KBM-7 (cell line): ENCODE results near the gene WFS1.

Experiments used
- DNase-seq: peaks from one replicate; pipeline ENCODE4 v3.0.0-alpha.2; 2015
- in situ Hi-C: fragments of 300-500 bp; cut with MboI; formaldehyde crosslinking; loops from 2 replicates; pipeline ENCODE4 v1.14.3; 2020; ENCODE audit warnings: low sequenced_read_pairs, low pct_unique_long_range_greater_than_20kb, mixed read lengths

The WFS1 gene

DNA sequence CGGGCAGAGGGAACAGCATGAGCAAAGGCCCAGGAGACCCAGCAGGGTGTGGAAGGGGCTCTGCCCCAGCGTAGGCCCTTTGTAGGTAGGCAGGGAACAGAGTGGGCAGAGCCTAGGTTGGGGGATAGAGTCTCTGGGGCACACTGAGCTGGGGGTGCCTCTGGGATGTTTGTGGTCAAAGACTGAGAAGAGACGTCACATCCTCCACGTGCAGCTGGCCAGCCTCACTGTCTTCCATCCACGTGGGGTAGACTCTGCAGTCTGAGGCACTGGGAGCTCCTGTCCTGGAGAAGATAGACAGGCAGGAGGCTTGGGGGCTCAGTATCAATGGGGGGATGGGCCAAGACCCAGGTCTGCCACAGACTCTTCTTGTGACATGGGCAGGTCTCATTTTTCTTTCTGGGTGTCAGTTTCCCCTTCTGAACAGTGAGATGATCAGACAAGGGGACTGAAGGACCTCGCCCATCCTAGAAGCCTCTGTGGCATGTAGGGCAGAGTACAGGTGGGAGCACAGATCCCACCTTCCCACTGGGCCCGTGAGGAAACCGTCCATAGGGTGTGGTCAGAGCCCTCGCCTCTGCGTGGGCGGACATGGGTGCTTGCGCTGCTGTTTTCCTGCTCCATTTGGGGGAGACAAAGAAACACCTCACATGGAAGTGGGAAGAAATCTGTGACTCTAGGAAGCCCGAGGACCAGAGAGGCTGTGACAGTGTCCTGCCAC is 22.9 kb downstream of the WFS1 start:
- DNase-seq: no peak

DNA sequence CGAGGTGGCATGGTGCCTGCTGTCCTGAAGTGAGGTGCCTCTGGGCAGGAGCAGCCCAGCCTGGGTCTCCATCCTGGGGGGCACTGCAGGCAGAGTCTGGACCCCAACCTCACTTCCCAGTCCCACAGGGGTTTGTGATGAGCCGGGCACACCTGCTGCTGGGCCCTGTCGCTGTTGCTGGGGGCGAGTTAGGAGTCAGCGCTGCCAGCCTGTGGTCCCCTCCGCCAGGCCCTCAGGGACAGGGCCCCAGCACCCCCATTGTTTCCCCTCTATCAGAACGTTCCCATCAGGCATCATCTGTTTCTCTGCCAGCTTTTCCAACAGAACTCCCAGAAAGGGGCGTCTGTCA is 23.4 kb downstream of the WFS1 start:
- no peak for DNase-seq
- in situ Hi-C loops: no loop called here

More for the DNA sequence above, 22.9 kb downstream of the WFS1 start:
- in situ Hi-C loops: no loop called here

DNA sequence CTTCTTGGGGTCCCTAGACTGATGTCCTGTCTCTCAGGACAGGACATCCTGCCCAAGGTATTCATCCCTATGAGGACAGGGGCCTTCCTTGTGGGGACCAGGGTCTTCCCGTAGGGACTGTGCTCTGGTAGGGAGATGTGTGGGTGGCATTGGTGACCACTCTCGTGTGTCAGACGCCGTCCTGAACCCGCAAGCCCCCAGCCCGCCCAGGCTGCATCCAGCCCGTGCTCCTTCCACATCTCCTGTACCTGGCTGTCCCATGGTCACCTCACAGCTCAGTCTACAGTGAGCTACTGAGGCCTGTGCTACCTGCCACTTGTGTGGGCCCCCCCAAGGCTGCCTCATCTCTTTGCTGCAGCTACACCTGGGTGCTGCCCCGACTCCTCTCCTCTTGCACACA is 24.0 kb downstream of the WFS1 start:
- DNase-seq: no peak
- in situ Hi-C loops: no loop called here

DNA sequence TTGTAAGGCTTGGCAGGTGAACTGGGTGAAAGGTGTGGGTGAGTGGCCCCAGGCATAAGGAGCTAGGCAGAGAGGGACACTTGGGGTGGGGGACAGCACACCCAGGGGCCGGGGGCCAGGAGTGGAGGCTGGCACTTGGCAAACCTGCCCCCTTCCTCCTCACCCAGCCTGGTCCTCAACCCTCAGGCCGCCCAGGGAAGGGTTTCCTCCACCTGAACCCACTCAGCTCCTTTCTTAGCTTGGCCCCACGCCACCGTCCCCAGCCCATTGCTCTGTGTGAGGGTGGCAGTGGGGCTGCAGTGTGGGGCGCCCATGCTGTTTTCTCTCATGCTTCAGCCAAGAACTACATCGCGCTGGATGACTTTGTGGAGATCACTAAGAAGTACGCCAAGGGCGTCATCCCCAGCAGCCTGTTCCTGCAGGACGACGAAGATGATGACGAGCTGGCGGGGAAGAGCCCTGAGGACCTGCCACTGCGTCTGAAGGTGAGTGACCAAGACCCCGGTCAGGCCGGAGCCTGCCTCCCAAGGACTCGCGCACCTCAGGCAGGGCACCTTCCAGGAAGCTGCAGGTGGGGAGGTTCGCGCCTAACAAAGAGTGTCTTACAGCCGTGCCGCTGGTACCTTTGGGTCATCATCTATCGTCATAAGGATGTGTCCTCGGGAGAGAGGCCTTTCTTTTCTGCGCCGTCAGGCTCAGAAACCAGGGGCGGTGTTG is 25.2 kb downstream of the WFS1 start:
- in situ Hi-C loops: no loop called here
- DNase-seq: no peak

DNA sequence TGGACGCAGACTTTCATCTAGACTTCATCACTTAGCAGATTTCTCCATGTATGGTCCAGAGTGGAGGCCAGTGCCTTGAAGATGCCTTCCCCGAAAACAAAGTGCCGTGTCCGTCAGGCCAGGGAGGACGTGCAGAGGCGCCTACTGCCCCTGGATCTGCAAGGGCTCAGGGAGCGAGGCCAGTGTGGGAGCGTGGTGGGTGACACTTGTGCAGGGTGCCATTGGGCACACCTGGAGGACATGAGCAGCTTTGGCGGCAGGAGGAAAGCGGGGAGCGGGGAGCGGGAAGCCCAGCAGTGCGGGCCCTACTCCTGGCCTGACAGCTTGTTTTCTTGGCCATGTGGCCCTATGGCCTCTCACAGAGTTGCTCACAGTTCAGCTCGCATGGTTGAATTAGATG is 25.8 kb downstream of the WFS1 start:
- no peak for DNase-seq
- in situ Hi-C loops: no loop called here

DNA sequence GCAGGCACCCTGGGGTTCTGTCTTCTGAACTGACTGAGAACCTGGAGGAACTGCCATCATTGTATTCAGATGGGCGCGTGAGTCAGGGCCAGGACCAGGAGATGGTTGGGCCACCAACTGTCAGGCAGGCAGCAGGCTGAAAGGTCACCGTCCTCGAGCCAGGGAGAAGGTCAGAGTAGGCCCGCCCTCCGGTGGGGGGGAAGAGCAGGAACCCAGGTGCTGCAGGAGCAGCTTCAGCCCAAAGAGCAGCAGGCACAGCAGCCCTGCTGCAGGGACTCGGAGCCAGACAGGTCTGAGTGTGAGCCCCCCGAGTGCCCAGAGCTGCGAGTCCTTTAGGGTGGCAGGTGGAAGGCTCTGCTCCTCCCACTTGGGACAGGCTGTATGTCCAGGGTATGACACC is 26.4 kb downstream of the WFS1 start:
- DNase-seq: no peak
- in situ Hi-C loops: no loop called here

DNA sequence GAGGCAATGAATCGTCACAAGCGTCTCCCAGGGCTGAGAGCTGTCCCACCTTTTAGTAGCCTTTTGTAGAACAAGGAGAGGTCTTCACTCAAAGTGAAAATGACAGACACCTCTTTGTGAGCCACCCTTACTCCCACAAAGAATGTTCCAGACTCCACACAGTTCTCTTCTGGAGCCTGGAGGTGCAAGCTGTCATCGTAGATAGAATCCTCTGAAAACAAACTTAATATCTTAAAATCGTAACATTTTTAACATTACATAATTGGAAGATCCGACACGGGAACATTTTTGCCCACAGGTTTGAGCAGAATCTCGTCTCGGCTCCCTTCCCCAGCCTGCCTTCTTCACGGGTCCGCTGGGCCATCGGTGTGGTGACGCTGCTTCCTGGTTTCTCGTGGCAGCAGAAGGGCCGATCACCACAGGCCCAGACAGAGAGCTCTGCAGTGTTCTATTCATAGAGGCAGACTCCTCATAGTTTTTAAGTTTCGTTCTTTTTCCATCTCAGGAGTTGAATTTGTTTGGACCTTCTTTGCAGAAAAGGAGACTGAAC is 27.7 kb downstream of the WFS1 start:
- in situ Hi-C loops: no loop called here

DNA sequence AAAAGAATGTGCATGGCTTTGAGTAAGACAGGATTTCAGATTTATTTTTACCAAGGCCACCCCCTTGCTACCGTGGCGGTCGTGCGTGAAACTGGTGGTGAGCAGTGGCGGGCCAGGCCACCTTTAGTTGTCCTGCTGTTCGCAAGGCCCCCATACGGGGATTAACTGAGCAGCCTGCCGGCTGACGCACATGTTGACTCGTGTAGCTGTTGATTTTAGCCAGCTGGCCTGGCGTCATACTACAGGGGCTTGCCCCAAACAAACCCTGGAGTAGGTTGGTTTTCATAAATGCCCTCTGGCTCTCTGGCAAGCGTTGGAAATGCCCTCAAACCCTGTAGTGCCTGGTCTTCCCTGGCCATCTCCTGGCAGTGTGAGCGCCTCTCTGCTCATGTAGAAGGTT is 28.4 kb downstream of the WFS1 start:
- in situ Hi-C loops: no loop called here
- no peak for DNase-seq

More for the DNA sequence above, 27.7 kb downstream of the WFS1 start:
- DNase-seq: no peak

DNA sequence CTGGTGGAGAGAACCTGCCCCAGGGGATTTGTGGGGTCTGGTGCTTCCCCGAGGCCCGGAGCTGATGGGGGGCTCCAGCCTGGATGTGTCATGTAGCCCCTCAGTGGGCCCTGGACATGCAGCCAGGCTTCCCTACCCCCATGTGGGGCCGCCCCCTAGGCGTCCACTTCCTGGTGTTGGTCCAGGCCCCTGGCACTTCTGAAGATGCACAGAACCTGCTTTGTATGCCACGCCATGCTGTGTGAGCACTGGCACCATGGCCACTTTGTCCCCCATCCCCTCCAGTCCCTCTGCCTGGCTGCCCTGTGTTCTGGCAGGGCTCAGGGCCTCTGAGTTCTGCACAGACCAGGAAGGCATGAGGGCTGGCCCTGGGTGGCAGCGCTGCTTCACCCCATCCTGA is 29.2 kb downstream of the WFS1 start:
- DNase-seq: no peak
- in situ Hi-C loops: no loop called here

DNA sequence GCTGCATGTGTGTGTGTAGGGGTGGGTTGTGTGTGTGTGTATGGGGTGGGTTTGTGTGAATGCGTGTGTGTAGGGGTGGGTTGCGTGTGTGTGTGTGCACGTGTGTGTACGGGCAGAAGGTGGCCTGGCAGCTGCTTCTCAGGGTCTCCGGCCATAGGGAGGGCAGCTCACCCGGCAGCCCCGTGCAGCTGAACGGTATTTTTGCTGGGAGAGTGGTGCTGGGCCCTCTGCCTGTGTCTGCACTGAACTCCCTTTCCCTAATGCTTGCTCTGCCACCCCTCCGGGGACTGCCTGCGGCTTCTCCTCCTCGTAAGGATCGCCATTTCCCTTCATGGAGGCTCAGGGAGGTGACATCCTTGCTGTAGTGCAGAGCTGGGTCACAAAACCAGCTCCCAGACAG is 30.2 kb downstream of the WFS1 start:
- in situ Hi-C loops: no loop called here
- no peak for DNase-seq

DNA sequence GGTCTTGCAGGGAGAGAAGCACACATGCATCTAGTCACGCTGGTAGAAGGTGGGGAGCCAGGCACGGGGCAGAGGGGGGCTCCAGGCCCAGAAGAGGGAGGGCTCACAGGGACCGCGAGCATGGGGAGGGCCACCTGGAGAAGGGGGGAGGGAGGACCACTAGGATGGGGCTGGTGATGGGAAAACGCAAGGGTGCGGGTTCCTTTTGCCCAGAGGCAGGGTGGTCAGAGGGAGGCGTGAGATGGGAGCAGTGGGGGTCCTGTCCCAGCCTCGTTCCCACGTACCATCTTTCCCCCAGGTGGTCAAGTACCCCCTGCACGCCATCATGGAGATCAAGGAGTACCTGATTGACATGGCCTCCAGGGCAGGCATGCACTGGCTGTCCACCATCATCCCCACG is 30.7 kb downstream of the WFS1 start:
- in situ Hi-C loops: no loop called here
- DNase-seq: no peak

DNA sequence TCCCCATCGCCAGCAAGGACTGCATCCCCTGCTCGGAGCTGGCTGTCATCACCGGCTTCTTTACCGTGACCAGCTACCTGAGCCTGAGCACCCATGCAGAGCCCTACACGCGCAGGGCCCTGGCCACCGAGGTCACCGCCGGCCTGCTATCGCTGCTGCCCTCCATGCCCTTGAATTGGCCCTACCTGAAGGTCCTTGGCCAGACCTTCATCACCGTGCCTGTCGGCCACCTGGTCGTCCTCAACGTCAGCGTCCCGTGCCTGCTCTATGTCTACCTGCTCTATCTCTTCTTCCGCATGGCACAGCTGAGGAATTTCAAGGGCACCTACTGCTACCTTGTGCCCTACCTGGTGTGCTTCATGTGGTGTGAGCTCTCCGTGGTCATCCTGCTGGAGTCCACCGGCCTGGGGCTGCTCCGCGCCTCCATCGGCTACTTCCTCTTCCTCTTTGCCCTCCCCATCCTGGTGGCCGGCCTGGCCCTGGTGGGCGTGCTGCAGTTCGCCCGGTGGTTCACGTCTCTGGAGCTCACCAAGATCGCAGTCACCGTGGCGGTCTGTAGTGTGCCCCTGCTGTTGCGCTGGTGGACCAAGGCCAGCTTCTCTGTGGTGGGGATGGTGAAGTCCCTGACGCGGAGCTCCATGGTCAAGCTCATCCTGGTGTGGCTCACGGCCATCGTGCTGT is 31.5 kb downstream of the WFS1 start:
- in situ Hi-C loops: no loop called here
- no peak for DNase-seq

DNA sequence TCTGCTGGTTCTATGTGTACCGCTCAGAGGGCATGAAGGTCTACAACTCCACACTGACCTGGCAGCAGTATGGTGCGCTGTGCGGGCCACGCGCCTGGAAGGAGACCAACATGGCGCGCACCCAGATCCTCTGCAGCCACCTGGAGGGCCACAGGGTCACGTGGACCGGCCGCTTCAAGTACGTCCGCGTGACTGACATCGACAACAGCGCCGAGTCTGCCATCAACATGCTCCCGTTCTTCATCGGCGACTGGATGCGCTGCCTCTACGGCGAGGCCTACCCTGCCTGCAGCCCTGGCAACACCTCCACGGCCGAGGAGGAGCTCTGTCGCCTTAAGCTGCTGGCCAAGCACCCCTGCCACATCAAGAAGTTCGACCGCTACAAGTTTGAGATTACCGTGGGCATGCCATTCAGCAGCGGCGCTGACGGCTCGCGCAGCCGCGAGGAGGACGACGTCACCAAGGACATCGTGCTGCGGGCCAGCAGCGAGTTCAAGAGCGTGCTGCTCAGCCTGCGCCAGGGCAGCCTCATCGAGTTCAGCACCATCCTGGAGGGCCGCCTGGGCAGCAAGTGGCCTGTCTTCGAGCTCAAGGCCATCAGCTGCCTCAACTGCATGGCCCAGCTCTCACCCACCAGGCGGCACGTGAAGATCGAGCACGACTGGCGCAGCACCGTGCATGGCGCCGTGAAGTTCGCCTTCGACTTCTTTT is 32.2 kb downstream of the WFS1 start:
- in situ Hi-C loops: no loop called here
- no peak for DNase-seq

DNA sequence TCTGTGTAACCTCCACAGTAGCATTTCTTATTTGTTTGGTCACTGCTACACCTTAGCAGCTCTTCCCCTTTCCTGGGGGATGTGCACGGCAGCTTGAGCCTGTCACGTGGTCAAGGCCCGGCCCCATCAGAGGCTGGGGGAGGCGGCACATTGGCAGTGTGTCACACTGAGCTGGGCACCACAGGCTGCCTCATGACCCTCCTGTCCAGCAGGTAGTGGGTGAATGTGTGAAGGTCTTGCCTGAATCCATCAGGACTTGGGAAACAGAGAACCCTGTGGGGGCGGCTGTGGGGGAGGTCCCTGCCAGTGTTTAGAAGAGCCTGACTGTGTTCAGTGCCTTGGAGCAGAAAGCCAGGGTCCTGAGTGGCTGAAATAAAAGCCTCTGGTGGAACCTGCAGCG is 33.2 kb downstream of the WFS1 start:
- in situ Hi-C loops: no loop called here
- no peak for DNase-seq

DNA sequence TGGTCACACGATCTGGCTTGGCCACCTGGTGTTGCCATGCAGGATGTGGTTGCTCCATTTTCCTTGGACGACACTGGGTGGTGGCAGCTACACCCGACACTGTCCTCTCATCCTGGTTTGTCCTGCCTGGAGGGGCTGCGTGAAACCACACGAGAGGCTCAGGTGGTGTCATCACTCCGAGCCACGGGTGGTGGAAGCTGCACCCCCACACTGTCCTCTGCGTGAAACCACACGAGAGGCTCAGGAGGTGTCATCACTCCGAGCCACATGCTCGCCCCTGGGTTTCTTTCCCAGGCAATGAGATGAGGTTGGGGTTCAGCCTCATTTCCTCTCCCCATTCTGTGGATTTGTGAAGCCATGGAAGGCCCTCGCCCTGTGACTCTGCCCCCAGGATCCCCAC is 34.3 kb downstream of the WFS1 start:
- DNase-seq: no peak
- in situ Hi-C loops: no loop called here

DNA sequence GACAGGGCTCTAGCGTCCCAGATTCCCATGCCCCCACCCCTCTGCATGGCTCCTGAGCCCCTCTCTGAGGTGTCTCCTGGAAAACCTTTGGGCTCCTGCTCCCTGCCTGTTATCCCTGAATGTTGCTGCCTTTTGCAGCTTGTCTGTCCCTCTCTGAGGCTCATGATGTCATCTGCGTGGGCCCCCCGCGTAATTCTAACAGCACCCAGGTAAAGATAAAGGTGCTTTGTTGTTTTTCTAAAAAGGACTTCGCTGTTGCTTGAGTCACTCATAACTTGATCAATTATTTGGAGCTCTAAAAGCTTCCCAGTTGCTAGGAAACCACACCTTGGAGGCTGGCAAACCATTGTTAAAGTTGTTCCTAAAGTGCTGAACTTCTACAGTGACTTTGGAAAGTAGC is 36.6 kb downstream of the WFS1 start:
- DNase-seq: no peak
- in situ Hi-C loops: no loop called here

DNA sequence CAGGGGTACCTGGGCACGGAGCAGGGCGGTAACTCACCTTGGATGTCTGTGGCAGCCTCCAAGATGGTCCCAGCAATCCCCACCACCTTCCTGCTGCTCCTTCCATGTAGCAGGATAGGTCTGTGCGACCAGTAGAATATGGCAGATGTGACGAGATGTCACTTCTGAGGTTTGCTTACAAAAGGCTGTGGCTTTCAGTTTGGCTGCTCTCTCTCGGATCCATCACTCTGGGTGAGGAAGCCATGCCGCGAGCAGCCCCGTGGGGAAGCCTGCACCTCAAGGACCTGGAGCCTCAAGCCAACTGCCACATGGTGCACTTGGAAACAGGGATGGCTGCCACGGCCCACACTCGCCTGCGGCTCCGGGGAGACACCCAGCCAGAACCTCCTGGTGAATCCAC is 37.6 kb downstream of the WFS1 start:
- DNase-seq: no peak
- in situ Hi-C loops: no loop called here

DNA sequence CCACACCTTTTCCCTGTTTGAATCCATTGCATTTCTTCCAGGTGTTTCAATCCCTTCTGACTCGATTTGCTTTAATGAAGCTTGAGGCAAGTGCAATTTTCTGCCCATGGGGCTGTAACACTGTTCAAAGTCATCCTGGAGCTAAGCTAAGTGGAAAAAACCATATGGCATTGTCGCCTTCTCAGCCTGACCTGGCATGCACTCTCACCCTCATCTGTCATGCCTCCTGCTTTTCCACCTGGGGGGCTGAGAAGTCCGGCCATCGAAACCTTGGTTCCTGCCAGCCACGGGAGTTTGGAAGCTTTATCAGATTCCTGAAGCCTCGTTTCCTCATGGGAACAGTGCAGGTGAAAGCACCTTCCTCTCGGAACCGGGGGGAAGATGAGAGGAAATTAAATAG is 38.2 kb downstream of the WFS1 start:
- no peak for DNase-seq
- in situ Hi-C loops: no loop called here

DNA sequence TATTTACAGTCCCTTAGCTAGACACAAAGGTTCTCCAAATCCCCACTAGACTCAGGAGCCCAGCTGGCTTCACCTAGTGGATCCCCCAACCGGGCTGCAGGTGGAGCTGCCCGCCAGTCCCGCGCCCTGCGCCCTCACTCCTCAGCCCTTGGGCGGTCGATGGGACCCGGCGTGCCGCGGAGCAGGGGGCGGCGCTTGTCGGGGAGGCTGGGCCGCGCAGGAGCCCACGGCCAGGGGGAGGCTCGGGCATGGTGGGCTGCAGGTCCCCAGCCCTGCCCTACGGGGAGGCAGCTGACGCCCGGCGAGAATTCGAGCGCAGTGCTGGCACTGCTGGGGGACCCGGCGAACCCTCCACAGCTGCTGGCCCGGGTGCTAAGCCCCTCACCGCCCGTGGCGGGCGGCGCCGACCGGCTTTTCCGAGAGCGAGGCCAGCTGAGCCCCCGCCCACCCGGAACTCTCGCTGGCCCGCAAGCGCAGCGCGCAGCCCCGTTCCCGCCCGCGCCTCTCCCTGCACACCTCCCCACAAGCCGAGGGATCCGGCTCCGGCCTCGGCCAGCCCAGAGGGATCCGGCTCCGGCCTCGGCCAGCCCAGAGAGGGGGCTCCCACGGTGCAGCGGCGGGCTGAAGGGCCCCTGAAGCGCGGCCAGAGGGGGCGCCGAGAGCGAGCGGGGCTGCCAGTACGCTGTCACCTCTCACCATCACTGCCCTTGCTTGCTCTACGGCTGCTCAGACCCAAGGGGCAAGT is 39.4 kb downstream of the WFS1 start:
- no peak for DNase-seq
- in situ Hi-C loops: no loop called here
